SW480 (cell line): Measurements from ENCODE around the gene CCDC88C.
"Not testable (repeated sequence)": the region's sequence is repeated elsewhere in the genome, so short reads cannot be mapped to it uniquely, and the experiment has no call there.

ENCODE experiments used
- DNase-seq: peaks from one replicate; pipeline ENCODE4 v3.0.0-alpha.2; 2016; ENCODE audit warnings: low spot score

CCDC88C gene, protein sequence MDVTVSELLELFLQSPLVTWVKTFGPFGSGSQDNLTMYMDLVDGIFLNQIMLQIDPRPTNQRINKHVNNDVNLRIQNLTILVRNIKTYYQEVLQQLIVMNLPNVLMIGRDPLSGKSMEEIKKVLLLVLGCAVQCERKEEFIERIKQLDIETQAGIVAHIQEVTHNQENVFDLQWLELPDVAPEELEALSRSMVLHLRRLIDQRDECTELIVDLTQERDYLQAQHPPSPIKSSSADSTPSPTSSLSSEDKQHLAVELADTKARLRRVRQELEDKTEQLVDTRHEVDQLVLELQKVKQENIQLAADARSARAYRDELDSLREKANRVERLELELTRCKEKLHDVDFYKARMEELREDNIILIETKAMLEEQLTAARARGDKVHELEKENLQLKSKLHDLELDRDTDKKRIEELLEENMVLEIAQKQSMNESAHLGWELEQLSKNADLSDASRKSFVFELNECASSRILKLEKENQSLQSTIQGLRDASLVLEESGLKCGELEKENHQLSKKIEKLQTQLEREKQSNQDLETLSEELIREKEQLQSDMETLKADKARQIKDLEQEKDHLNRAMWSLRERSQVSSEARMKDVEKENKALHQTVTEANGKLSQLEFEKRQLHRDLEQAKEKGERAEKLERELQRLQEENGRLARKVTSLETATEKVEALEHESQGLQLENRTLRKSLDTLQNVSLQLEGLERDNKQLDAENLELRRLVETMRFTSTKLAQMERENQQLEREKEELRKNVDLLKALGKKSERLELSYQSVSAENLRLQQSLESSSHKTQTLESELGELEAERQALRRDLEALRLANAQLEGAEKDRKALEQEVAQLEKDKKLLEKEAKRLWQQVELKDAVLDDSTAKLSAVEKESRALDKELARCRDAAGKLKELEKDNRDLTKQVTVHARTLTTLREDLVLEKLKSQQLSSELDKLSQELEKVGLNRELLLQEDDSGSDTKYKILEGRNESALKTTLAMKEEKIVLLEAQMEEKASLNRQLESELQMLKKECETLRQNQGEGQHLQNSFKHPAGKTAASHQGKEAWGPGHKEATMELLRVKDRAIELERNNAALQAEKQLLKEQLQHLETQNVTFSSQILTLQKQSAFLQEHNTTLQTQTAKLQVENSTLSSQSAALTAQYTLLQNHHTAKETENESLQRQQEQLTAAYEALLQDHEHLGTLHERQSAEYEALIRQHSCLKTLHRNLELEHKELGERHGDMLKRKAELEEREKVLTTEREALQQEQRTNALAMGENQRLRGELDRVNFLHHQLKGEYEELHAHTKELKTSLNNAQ (N-terminal part only)

GRCh38 chr14:91417120-91417982 is at the start of gene CCDC88C:
CCDC88C (minus strand) TSS chr14:91417820; CDS start chr14:91417690, 130 bp downstream.
- peak; percentile 83 for DNase-seq

GRCh38 chr14:91466192-91466591 is 48.6 kb upstream of the CCDC88C start:
- no peak for DNase-seq

DNA sequence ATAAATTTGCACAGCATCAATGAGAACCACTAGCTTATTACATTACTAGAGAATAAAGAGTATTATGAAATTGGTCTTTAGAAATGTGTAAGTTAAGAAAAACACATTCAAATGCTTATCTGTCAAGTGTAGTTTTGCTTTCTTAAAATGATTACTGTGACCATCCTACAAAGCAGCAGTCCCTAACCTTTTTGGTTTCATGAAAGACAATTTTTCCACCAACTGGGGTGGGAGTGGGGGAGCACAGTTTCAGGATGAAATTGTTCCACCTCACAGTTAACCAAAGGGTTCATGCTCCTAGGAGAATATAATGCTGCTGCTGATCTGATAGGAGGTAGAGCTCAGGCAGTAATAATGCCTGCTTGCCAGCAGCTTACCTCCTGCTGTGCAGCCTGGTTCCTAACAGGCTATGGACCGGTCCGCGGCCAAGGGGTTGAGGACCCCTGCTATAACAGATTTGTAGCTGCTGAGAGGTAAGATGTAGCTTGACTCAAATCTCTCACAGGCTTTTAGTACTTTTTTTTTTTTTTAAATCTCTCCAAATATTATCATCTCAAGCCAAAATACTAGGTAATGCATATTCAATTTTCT is 47.1 kb upstream of the CCDC88C start:
- no peak for DNase-seq

- no peak for DNase-seq
These were observed 41.0 kb upstream of the CCDC88C start for GRCh38 chr14:91458612-91459011.

GRCh38 chr14:91456283-91456682 is 38.7 kb upstream of the CCDC88C start:
- DNase-seq: no peak

- no peak for DNase-seq
These were observed 37.0 kb upstream of the CCDC88C start for GRCh38 chr14:91454580-91454979.

GRCh38 chr14:91454155-91454554 is 36.5 kb upstream of the CCDC88C start:
- DNase-seq: no peak

GRCh38 chr14:91453744-91454143 is 36.1 kb upstream of the CCDC88C start:
- no peak for DNase-seq

- no peak for DNase-seq
These were observed 26.9 kb upstream of the CCDC88C start for GRCh38 chr14:91444335-91445020.

DNA sequence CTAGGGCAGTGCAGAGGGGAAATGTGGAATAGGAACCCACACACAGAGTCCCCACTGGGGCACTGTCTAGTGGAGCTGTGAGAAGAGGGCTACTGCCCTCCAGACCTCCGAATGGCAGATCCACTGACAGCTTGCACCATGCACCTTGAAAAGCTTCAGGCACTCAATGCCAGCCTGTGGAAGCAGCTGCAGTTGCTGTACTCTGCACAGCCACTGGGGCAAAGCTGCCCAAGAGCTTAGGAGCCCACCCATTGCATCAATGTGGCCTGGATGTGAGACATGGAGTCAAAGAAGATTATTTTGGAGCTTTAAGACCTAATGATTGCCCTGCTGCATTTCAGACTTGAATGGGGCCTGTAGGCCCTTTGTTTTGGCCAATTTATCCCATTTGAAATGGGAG is 21.7 kb upstream of the CCDC88C start:
- no peak for DNase-seq

- no peak for DNase-seq
These were observed 21.2 kb upstream of the CCDC88C start for GRCh38 chr14:91438845-91439244.

- not testable (repeated sequence) for DNase-seq
These were observed 18.6 kb upstream of the CCDC88C start for GRCh38 chr14:91436266-91436665.

- no peak for DNase-seq
These were observed 11.8 kb upstream of the CCDC88C start for GRCh38 chr14:91429385-91429784.

GRCh38 chr14:91428931-91429330 is 11.3 kb upstream of the CCDC88C start:
- not testable (repeated sequence) for DNase-seq

GRCh38 chr14:91425531-91425944 is 7.9 kb upstream of the CCDC88C start:
- DNase-seq: not testable (repeated sequence)

- DNase-seq: no peak
These were observed 7.4 kb upstream of the CCDC88C start for GRCh38 chr14:91424813-91425530.

DNA sequence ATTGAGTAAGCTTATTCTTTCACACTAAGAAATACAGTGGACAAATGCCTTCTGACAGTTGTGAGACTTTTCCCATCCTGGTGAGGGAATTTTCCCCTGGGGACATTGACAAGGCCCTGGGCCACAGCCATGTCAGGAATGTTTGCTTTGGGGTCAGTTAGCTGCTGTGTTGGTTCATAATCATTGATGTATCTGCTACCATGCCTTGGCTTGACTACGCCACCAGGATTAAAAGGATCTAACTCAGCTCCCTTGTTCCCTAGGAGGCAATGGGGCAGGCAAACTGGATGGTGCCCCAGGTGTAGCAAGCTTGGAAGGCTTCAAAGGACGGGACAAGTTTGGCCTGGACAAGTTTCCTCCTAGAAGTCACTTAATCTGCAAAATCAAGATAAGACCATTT is 3.1 kb upstream of the CCDC88C start:
- DNase-seq: peak; percentile 32

DNA sequence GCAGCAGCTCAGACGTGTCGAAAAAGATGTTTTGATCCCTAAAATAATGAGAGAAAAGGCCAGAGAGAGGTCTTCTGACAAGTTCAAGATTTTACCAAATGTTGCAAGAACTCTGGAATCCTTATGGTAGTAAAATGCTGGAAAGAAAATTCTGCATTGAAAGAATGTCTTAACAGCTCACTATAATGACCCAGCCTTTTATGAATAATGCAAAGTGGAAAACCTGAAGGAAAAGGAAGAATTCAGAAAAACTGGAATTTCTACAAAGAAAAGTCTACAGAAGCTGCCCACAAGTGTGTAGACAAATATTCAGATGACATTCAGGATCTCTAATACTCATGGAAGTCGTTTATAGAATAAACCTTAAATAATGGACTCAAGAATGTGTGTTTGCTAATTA is 1.8 kb upstream of the CCDC88C start:
- no peak for DNase-seq

DNA sequence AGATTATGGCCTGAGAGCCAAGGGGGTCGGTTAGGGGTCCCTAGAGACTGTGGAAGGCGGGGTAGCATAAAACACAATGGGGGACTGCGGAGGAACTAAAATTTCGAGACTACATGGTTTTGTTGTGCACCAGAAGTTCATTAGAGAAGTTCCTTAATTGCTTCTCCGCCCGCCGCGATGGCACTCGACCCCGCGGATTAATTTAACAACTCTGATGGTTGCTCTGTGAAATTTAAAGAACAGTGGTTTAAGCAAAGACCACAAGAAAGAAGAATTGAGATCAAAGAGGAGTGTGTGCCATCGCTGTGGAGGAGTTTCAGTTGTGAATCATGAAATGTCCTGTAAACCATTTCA is 1.4 kb upstream of the CCDC88C start:
- peak; percentile 81 for DNase-seq
